ENCODE measurements around the gene RARRES1.
A peak's percentile ranks its signal among the peaks of the same experiment; 100 is the strongest.
"Not testable (repeated sequence)": the region's sequence is repeated elsewhere in the genome, so short reads cannot be mapped to it uniquely, and the experiment has no call there.

The RARRES1 gene

DNA sequence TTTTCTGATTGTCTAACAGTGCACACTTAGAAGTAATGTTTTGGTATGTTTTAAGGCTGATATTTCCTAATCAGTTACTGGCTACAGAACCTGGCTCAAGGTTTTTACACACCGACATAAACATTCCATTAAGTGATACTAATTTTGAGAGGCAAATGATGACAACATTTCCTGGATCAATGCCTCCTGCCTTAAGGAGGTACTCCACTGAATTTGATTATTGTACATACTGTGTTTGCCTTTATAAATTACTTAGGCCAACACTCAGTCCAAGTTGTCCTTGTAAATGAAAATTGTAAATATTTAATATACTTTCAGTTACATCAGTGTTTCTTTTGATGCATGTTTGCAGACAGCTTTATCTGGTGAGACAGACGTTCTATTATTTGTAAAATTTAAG is 35.6 kb downstream of the RARRES1 start:
- no peak for DNase-seq (ENCODE audit: low read depth)

DNA sequence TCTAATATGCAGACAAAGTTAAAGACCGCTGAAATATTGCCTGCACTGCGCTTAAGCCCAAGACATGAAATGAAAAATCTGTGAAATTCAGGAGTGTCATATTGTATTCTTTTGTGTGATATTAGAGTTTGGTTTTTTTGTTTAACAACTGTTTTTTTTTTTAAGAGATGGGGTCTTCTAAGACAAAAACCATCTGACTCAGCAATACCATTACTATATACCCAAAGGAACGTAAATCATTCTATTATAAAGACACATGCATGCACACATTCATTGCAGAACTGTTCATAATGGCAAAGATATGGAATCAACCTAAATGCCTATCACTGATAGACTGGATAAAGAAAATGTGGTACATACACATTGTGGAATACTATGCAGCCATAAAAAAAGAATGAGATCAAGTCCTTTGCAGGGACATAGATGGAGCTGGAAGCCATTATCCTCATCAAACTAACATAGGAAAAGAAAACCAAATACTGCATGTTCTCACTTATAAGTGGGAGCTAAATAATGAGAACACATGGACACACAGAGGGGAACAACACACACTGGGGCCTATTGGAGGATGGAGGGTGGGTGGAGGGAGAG is 38.3 kb downstream of the RARRES1 start:
- not testable (repeated sequence) for DNase-seq (ENCODE audit: low read depth)

- no peak for DNase-seq (ENCODE audit: low read depth)
Observed at GRCh38 chr3:158685159-158685558, 47.1 kb downstream of the RARRES1 start.

DNA sequence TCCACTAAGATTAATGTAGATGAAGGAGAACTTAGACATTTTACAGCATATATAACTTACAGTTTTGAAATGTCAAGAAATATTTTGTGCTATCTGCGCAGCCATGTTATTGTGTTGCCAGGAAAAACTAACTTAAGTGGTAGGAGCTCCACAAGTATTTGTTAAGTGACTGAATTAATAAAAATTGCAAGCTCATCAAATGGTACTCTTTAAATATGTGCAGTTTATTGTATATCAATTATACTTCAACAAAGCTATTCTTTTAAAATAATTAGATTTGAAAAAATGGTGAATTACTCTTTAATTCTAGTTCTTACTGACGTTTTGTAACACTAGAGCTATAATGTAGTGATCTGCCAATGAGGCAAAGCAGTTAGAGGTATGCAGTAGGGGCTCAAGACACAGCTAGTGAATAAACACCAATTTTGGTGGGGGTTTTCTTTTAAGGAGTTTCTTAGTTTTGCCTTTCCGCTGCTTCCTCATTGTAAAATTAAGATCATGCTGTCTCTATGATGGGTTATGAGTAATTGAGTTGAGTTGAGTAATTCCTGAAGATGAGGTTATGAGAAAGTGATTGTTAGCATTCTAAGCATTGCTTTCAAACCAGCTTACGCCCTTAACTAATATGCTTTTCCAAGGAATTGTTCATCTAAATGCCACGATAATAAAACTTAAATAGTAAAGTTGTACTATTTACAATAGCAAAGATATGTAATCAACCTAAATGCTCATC is 48.9 kb downstream of the RARRES1 start:
- DNase-seq (ENCODE audit: low read depth), result no peak

DNA sequence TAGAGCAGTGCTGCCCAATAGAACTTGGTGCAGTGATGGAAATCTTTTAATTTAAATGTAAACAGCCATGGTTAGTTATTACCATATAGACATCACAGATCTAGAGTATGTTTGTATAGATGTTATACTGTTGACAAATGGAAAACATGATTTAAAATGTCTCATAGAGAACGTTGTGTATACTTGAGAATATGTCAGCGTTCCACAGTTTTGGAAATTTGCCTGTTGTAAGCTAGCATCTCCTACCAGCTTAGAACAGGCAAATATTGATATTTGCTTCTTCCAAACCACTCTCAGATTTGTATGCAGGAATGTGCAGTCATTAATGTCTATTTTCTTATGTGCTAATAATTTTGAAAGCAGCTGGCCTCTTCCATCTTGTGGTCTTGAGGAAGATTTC is 51.4 kb downstream of the RARRES1 start:
- DNase-seq (ENCODE audit: low read depth), result no peak

DNA sequence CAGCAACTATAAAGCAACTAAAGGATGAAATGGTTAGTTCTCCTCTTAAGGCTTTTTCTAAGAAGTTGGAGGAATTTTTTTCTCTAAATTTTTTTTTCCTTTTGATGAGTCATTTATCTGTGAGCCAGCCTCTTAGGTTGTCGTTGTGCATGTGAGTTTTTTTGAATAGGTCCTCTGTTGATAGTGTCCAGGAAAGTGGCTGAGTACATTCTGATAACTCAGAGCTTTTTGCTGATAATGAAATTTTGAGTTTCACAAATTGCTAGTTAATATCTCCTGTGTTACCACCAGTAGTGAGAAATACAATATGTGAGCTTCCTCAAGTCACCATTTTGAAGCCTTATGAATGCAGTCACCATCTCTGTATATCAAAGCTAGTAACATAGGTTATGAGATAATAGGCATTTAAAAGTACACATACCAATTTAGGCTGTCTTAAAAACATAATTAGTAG is 52.7 kb downstream of the RARRES1 start:
- DNase-seq (ENCODE audit: low read depth), result no peak

- no peak for DNase-seq (ENCODE audit: low read depth)
Observed at GRCh38 chr3:158678687-158679086, 53.6 kb downstream of the RARRES1 start.

GRCh38 chr3:158672215-158673176 is 59.8 kb downstream of the RARRES1 start, which contains the start of gene LXN:
LXN (minus strand) TSS chr3:158672648; CDS start chr3:158672478, 170 bp downstream.
- peak; percentile 79 for DNase-seq (ENCODE audit: low read depth)

- DNase-seq (ENCODE audit: low read depth), result no peak
Observed at GRCh38 chr3:158671821-158672214, 60.4 kb downstream of the RARRES1 start.

DNA sequence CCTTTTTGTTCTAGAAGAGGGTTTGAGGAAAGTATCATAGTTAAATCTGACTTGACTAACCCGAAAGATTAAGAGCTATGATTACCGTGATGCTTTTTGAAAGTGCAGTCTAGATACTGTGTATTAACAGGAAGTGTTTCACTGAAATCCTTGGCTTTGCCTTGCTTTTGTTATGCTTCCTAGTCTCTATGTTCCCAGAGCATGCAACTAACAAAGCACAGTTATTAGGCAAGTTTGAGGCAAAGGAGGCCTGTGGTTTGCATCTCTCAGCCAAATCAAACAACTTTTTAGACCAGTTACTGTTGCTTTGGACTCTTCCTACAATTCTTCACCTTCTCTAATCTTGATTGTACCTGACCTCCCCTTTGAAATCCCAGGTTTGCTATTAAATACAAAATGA is 63.8 kb downstream of the RARRES1 start:
- no peak for DNase-seq (ENCODE audit: low read depth)

DNA sequence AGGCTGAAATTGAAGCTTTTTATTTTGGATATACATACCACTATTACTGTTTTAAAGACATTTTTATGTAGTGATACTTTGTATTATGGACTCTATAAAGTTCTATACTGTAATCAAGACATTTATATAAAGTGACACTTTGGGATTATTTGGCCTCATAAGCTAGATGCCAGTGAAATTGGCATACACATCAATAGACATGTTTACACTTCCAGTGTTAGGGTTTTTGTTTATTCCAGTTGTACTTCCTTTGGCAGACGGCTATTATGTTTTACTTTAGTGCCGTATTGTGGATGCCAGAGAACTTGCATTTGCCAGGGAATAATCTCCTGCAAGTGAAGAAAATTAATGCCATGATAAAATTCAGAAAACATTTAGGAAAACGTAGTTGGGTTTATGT is 65.8 kb downstream of the RARRES1 start:
- DNase-seq (ENCODE audit: low read depth), result no peak

DNA sequence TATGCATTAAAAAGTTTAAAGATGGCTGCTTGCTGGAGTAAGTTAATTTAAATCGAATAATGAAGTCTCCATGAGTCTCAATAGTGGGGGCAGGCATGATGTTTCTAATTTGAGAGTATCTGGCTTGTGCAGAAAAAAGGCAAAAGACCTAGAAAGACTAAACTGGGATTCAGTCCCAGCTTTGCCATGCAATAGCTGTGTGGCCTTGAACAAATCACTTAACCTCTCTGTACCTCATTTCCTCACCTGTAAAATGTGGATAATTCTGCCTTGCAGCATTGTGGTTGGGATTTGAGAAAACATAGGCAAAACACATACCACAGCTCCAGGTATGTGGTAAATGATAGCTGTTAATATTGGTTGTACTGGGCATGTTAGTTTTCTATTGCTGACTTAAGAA is 68.4 kb downstream of the RARRES1 start:
- DNase-seq (ENCODE audit: low read depth), result no peak

GRCh38 chr3:158663246-158663645 is 69.0 kb downstream of the RARRES1 start:
- DNase-seq (ENCODE audit: low read depth), result no peak

GRCh38 chr3:158660711-158661110 is 71.5 kb downstream of the RARRES1 start:
- no peak for DNase-seq (ENCODE audit: low read depth)

DNA sequence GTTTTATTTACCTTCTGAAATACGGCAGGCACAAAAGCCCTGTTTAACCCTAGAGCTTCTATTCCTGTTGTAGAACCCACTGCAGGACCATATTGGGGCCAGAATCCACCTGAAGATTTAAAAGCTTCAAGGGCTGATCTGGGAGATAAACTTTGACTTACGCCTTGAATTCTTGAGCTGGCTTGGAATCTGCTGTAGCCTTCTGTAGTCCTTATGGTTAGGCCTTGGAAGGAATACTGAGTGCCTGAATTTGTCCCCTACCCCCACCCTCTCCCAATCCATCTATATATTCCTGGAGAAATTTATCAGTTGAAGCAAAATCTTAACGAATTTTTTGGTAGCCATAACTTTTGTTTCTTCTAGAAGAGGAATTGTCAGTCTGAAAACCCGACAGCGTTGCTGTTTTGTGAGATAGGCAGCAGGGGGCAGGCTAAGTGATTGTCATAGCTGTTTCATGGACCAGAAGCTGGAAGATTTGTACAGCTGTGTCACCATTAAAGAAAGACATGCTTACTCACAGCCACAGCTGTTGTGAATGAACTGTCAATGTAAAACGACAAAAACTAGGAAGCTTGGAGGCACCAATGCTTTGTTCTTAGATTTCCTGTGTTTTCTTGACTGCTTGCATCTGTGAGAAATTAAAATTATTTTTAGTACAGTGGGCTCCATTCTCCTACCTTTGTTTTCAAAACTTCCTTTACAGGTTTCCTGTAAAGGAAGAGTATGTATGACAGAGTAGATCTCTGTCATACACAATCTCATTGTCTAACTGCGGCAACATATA is 72.6 kb downstream of the RARRES1 start:
- DNase-seq (ENCODE audit: low read depth), result peak; percentile 38

DNA sequence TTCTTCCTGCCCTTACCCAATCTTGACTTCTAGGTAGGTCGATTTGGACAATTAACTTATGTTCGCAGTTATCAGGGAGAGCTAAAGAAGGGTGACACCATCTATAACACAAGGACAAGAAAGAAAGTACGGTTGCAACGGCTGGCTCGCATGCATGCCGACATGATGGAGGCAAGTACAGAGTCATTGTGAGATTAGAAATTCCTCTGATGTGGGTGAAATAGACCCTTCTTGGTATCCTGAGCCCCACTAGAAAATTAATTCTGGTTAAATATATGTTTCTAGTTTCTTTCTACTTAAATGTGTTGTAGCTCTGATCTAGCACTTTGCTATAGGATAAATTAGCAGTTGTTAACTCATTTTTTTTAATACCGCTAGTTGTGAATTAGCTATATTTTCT is 73.4 kb downstream of the RARRES1 start:
- DNase-seq (ENCODE audit: low read depth), result no peak

- DNase-seq (ENCODE audit: low read depth), result no peak
Observed at GRCh38 chr3:158652463-158652862, 79.8 kb downstream of the RARRES1 start.

GRCh38 chr3:158651192-158651591 is 81.1 kb downstream of the RARRES1 start:
- DNase-seq (ENCODE audit: low read depth), result no peak

- DNase-seq (ENCODE audit: low read depth), result no peak
Observed at GRCh38 chr3:158649791-158650190, 82.5 kb downstream of the RARRES1 start.

All from T follicular helper cell (primary cell).